Subcutaneous adipose tissue (tissue), 4 donors: ENCODE results near the gene ZFC3H1. TPM values are rescaled to one million over a fixed set of nuclear protein-coding genes. Genes with fewer than 3 reads are reported as not detected.

ENCODE experiments used
- total RNA-seq, 4 donors: library from RNA; depleted of rRNA; stranded (reverse); fragments of >200 nt; gene quantifications; one replicate each; pipeline ENCODE4 v1.1.0, GENCODE V29; 2016
- TF ChIP-seq, protein P1 (sequence below): fragments of 450-650 bp; IDR thresholded peaks from one replicate; pipeline ENCODE4 v1.5.1; 2016; ENCODE audit warnings: low read depth, mild to moderate bottlenecking, control low read depth, antibody characterized with exemption, moderate library complexity

Gene ZFC3H1
- total RNA-seq, 4 donors from 2014 or later: 68.7 to 117 (median 83.4) TPM

DNA sequence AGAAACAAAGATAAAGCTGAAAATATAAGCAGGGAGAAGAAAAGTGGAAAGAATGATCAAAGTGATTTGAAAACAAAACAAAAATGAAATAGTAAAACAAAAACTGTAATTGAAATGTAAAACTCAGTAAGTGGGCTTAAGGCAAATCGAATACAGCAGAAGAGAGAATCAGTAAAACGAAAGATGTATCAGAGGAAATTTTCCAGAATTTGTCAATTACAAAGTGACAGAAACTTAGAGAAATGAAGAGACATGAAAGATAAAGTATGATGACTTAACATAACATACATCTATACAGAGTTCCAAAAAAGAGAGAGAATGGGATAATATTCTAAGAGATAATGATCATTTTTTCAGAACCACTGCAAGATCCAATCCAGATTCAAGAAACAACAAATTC lies 10.5 kb downstream of the ZFC3H1 start:
- TF ChIP-seq, protein P1, sequence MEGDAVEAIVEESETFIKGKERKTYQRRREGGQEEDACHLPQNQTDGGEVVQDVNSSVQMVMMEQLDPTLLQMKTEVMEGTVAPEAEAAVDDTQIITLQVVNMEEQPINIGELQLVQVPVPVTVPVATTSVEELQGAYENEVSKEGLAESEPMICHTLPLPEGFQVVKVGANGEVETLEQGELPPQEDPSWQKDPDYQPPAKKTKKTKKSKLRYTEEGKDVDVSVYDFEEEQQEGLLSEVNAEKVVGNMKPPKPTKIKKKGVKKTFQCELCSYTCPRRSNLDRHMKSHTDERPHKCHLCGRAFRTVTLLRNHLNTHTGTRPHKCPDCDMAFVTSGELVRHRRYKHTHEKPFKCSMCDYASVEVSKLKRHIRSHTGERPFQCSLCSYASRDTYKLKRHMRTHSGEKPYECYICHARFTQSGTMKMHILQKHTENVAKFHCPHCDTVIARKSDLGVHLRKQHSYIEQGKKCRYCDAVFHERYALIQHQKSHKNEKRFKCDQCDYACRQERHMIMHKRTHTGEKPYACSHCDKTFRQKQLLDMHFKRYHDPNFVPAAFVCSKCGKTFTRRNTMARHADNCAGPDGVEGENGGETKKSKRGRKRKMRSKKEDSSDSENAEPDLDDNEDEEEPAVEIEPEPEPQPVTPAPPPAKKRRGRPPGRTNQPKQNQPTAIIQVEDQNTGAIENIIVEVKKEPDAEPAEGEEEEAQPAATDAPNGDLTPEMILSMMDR: no peak

DNA sequence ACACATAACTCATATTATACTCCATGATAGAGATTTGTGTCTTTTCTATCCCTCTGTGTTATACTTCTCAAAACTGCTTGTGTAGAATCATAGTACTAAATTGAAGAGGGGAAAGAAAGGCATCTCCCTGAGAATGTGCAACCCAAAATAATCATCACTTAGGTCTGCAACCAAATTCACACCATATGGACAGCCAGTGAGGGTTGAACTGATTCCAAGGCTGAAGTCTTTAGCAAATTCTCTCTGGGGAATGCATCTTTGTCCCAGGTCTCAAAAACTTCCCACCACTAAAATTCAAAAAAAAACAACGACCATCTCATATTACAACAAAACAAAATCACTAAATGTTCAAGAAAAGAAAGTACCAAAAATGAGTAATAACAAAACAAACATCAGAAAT lies 11.0 kb downstream of the ZFC3H1 start:
- TF ChIP-seq, protein P1: no peak

DNA sequence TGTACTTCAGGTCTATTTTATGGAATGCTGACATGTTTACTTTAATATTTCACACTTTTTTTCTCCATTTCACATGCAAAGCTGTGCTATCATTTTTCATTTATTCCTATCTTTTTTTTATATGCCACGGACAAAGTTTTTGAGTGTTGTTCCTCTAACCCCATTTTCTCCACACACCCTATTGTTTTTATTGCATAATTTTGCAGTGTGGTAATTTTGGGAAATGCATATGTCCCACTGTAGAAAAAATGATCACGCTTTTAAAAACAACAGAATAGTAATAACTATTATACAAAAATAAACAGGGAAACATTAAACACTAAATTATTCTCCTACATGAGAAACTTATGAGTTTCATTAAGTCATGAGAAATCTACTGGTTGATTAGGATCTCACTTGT lies 14.2 kb downstream of the ZFC3H1 start:
- TF ChIP-seq, protein P1: no peak

DNA sequence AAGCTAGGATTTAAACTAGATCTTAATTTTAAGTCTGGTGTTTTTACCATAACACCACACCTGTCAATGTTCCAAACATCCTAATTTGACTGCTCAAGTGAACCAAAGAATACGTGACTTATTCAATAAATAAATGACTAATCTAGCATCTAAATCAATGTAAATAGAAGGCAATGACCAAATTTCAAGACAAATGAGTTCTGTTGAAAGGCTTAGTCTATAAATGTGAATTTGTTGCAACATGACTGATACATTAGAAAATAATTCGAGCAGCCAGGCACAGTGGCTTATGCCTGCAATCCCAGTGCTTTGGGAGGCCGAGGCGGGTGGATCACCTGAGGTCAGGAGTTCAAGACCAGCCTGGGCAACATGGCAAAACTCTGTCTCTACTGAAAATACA lies 15.1 kb downstream of the ZFC3H1 start:
- TF ChIP-seq, protein P1: no peak

DNA sequence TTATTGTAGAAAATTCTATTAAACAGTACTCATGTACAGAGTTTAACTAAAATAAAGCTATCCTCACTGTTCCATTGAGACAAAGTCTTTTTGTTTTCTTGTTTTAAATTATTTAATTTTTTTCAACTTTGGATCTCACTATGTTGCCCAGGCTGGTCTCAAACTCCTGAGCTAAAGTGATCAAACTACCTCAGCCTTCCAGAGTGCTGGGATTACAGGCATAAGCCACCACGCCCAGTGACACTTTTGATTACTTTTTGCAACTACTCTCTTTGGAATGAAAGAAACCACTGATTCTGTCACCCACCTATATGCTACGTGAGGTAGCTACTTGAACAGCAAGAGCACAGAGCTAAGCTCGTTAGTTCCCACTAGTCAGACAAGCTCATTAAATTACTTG lies 17.1 kb downstream of the ZFC3H1 start:
- TF ChIP-seq, protein P1: no peak

DNA sequence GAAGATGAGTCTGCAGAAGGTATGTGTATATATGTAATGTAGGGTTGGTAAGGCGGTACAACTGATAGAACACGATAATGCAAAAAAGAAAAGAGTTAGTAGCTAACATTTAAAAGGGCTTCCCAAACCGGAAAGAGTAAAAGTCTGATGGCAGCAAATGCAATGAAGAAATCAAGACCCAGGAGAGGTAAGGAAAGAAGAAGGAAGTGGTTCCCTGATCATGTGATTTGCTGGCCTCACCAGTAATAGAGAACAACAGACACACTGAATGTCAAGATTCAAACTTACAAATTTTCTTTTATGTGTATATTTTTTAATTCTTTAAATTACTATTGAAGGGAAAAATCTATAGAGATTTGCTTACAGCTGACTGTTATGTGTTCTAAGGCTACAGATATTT lies 18.4 kb downstream of the ZFC3H1 start:
- TF ChIP-seq, protein P1: no peak

DNA sequence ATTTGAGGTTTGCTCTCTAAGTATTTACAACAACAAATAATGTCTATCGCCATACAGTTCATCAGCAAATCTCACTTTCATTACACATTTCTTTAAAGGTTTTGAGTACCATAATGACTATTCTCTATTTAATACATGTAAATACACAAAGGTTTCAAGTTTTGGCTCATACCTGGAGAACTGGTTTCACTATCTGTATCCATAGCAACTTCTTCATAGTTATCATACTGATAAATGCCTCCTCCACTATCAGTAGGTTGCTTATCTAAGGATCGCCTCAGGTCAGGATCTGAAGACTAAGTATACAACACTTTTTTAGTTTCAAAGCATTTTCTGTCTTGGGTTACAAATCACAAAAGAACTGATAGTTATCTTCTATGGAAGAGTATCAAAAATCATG lies 21.4 kb downstream of the ZFC3H1 start:
- TF ChIP-seq, protein P1: no peak

DNA sequence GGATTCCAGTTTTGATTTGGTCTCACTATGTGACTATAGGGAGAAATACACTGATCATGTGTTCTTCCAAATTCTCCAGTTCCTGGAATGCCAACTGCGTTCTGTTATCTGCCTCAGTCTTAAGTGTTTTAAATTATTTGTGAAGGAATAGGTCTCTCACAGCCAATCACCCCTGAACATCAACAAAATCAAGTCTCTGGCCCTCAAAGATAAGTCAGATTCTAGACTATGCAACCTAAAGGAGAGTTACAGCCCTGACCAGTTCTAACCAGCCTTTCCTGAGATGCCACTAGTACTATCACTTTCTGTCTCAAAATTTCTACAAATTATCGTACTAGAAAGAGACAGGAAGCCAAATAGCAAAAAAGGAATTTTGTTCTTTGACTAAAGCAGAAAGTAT lies 22.3 kb downstream of the ZFC3H1 start:
- TF ChIP-seq, protein P1: no peak
